AML-193 (cell line): ENCODE measurements around the gene PCNX3.
A peak's percentile ranks its signal among the peaks of the same experiment; 100 is the strongest.

ENCODE experiments used
- DNase-seq, 2 experiments: peaks; one replicate each; lab custom pipeline; 2025; lab: John Stamatoyannopoulos, UW

The PCNX3 gene

DNA sequence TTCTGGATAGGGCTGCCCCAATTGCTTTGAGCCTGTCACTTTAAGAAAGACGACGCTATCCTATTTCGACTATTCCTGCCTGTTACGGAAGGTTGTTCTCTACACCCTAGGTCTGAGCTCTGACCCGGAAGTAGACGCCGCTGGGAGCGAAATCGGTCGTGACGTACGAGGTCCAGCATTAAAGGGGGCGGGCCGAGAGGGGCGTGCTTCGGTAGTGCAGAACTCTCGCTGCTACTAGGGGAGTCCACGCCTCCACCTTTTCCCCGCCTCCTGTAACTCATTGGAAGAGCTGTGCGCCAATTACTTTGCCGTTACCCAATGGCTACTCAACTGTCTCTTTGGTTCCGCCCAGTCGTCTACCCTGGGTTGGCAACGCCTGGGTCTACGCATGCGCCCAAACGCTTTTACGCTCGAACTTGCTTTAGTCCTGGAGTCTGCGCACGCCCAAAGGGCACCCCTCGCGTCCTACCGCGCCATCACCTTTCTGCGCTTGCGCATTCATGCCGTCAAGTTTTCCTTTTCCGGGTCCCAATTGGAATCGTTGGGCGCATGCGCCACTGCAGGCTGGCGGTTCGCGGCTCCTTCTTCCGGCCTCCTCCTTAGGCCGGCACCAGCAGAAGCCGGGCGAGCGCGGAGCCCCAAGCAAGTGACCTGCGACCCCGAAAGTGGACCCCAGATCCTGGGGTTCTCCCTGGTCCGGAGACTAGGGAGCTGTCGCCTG, at the start of gene PCNX3:
TSS of gene PCNX3 (plus strand) at position 548 of the 721 bp plus-strand sequence. CDS start 536 bp downstream, outside the sequence.
- peak; percentile 100 for DNase-seq

DNA sequence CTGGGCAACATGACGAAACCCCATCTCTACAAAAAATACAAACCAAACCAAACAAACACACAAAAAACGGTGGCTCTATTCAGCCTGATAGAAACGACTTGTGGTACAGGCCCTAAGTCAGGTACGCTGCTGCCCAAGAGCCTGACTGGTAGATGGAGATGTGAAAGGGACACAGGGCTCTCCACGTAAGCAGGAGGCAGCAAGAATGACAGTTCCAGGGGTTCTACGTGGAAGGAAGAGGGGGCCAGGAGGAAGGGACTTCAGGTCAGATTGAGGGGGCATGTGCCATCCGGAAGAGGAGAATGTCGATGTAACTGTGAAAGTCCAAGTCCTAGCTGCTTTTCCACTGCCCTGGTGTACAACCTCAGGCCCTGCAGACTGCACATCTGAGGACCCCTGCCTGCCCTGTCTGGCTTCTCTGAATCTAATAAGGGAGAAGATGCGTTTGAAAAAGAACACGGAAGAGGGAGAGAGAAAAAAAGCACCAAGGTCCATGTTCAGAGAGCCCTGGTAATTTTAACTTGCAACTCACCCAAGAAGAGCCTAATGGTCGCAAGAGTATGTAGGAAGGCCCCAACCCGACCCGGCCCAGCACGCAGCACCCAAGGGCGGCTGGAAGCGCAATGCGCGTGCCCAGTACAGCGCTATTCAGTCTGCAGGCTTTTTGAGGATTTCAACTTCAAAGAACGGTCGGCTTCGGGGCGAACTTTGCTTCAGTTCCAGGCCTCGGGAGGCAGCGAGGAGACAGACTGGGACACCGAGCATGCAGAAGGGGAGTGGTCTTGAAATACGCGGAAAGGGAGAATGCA, 46.2 kb upstream of the PCNX3 start:
- no peak for DNase-seq

DNA sequence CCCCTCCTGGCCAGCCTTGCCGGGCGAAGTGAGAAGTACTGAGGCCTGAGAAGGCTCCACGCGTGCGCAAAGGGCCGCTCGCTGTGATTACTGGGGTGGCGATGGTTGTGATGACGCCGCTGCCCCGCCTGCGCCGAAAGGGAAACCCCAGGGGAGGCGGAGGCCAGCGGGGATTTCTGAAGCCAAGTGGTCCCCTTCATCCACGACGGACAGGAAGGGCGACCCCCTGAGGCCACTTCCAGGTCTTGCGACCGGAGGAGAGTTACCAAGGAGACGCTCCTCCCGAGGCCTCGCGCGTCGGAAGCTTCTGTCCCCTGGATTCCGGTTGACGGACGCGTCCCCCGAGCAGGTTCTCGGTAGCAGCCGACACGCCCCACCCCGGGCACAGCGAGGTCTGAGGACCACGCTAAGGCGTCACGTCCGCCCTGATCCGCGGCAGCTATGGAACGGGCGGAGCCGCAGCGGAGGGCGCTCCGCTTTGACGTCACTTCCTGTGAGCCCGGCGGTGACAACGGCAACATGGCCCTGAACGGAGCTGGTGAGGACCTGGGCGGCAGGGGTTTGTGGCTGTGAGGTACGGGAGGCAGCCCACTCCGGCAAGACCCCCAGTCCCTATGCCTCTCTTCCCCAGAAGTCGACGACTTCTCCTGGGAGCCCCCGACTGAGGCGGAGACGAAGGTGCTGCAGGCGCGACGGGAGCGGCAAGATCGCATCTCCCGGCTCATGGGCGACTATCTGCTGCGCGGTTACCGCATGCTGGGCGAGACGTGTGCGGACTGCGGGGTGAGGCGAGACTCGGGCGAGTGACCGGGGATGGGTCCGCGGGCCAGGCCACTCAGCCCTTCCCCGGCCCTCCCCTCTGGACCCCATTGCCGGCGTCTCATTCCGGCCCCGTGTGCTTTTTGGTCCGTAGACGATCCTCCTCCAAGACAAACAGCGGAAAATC, 45.3 kb upstream of the PCNX3 start, which contains the start of gene ZNRD2:
TSS of gene ZNRD2 (plus strand) at position 505 of the 946 bp plus-strand sequence. CDS start at position 520, 15 bp downstream.
- DNase-seq: peak; percentile 94 to 96

DNA sequence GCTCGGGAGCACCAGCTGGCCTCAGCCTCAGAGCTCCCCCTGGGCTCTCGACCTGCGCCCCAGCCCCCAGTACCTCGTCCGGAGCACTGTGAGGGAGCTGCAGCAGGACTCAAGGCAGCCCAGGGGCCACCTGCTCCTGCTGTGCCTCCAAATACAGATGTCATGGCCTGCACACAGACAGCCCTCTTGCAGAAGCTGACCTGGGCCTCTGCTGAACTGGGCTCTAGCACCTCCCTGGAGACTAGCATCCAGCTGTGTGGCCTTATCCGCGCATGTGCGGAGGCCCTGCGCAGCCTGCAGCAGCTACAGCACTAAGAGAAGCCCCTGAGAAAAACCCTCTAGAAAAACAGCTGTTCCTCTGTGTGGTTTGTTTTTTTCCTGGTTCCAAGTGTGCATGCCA, 44.2 kb upstream of the PCNX3 start:
- no peak for DNase-seq

- DNase-seq: peak; percentile 26 to 31
Observed at GRCh38 chr11:65571940-65572339, 43.6 kb upstream of the PCNX3 start.

DNA sequence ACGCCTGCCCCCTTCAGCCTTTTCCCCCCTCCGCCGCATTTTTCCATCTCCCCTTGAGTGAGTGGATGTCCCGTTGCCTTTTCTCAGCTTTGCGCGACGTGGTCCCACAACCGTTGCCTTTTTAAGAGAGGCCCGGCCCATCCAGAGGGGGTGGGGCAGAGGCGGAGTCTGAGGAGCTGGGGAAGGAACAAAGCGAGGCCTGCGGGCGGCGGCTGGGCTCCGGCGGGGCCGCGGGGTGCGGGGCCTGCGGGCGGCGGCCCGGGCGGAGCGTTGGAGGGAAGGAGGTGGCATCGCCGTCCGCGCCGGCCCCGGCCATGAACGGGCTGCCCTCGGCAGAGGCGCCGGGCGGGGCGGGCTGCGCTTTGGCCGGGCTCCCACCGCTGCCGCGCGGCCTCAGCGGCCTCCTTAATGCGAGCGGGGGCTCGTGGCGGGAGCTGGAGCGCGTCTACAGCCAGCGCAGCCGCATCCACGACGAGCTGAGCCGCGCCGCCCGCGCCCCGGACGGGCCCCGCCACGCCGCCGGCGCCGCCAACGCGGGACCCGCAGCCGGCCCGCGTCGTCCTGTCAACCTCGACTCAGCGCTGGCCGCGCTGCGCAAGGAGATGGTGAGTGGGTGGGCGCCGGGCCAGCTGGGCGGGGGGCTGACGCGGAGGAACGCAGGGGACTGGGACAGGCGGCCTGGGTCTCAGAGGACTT, 43.1 kb upstream of the PCNX3 start, which contains the start of gene FAM89B:
TSS of gene FAM89B (plus strand) at position 183 of the 696 bp plus-strand sequence. CDS start at position 315, 132 bp downstream.
- DNase-seq: peak; percentile 70 to 76

GRCh38 chr11:65573391-65574079, 42.0 kb upstream of the PCNX3 start:
- DNase-seq: no peak

- peak; percentile 92 to 94 for DNase-seq
Observed at GRCh38 chr11:65574109-65574810, 41.3 kb upstream of the PCNX3 start.

GRCh38 chr11:65574811-65575567, 40.6 kb upstream of the PCNX3 start:
- DNase-seq: no peak

DNA sequence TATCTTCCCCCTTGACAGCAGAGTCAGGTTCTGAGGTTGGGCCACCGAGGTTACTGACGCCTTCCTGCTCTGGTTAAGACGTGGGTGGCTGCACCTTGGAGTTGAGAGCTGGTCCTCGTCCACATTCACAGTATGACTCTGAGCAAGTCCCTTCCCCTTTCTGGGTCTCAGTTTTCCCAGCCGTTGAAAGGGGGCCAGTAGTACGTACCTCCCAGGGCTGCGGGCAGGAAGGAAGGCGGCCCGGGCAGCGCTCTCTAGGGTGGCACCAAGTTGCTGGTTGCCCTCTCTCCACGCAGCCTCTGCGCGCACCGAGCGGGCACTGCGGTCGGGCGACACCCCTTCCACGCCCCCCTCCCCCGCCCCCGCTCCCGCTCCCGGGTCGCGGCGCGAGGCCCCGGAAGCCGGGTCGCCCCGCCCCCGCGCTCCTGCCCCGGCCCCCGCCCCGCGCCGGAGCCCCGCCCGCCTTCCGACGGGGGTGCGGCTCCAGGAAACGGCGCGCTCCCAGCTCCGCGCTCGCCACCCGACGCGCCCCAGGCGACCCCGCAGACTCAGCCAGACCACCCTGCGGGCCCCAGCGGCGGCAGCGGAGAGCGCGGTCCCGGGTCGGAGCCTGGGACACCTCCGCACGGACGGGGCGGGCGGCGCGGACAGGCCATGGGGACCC, 39.9 kb upstream of the PCNX3 start, which contains the start of gene EHBP1L1:
TSS of gene EHBP1L1 (plus strand) at position 486 of the 664 bp plus-strand sequence. CDS start 250 bp downstream, outside the sequence.
- DNase-seq: peak; percentile 46 to 63

GRCh38 chr11:65576232-65576866, 39.2 kb upstream of the PCNX3 start:
- no peak for DNase-seq

- peak; percentile 62 to 64 for DNase-seq
Observed at GRCh38 chr11:65576867-65577755, 38.5 kb upstream of the PCNX3 start.

DNA sequence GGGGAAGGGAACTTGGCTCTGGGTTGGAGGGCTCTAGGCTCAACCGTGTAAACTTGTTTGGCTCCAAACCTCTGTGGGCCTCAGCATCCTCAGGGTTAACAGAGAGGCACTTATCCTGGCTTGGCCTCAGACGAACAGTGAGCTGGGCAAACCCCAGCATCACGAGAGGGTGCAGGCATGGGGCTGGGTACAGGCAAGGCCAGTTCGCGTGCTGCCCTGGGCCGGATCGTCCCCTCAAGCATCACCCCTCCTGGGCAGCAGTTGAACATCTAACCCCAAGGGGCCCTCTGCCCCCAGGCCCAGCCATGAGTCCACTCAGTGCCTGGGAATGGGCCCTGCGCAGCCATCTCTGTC, 37.8 kb upstream of the PCNX3 start:
- no peak for DNase-seq

- DNase-seq: no peak
Observed at GRCh38 chr11:65578134-65578533, 37.4 kb upstream of the PCNX3 start.

DNA sequence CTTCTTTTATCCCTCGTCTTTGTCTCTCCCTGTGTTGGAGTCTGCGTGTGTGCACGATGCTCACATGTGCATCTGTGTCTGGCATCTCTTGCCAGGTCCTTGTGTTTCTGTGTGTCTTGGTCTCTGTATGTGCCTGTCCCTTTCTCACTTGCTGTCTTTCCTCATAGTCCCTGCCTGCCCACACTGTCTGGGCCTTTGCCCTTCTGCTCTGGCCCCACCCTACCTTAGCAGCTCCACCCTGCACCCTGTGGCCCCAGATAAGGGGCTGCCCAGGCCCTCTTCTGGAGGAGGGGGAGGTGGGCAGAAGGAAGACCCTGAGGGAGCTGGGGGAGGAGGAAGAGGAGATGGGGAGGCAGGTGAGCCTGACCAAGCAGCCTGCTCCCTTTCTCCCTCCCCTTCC, 36.9 kb upstream of the PCNX3 start:
- DNase-seq: no peak

- DNase-seq: peak in 1 of 2 experiments; percentile 14
Observed at GRCh38 chr11:65579291-65579690, 36.3 kb upstream of the PCNX3 start.
